GM18511 (cell line): ENCODE measurements around the gene INVS.
"Not testable (repeated sequence)": the region's sequence is repeated elsewhere in the genome, so short reads cannot be mapped to it uniquely, and the experiment has no call there.

Experiments
- ATAC-seq: cut with Tn5 transposase; IDR thresholded peaks from one replicate; pipeline ENCODE4 v1.9.1; 2021; ENCODE audit warnings: mild to moderate bottlenecking, moderate library complexity; ENCODE audit not compliant: unreplicated experiment

Gene INVS

GRCh38 chr9:100190339-100190738 lies 91.3 kb downstream of the INVS start:
- no peak for ATAC-seq

- ATAC-seq: no peak
Measured at GRCh38 chr9:100191264-100191663, 92.2 kb downstream of the INVS start.

DNA sequence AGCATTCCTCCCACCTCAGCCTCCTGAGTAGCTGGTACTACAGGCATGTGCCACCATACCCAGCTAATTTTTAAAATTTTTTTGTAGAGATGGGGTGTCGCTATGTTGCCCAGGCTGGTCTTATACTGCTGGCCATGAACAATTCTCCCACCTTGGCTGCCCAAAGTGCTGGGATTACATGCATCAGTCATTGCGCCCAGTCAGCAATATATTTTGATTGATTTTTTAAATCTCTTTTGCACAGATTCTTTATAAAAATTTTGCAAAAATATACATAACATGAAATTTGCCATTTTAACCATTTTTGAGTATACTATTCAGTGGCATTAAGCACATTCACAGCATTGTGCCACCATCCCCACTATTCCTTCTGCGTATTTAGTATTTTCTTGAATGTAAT lies 94.0 kb downstream of the INVS start:
- no peak for ATAC-seq

- no peak for ATAC-seq
Measured at GRCh38 chr9:100196215-100196614, 97.2 kb downstream of the INVS start.

DNA sequence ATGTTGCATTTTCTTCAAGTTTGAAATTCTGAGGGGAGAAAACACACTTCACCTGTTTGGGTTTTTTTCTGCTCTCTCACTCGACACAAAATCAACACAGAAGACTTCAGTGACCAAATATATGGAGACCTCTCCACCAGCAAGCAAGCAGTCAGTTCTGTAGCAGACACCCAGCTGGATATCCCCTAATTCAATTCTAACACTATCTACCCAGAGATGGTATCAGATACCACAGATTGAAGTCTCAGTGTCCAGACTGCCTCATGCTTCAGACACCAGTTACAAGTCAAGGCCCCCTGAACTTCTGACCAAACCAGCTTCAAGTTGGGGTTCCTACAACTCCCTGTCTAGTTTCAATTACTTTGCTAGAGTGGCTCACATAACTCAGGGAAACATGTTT lies 97.8 kb downstream of the INVS start:
- no peak for ATAC-seq

- no peak for ATAC-seq
Measured at GRCh38 chr9:100197553-100197952, 98.5 kb downstream of the INVS start.

- ATAC-seq: no peak
Measured at GRCh38 chr9:100202806-100203205, 103.8 kb downstream of the INVS start.

DNA sequence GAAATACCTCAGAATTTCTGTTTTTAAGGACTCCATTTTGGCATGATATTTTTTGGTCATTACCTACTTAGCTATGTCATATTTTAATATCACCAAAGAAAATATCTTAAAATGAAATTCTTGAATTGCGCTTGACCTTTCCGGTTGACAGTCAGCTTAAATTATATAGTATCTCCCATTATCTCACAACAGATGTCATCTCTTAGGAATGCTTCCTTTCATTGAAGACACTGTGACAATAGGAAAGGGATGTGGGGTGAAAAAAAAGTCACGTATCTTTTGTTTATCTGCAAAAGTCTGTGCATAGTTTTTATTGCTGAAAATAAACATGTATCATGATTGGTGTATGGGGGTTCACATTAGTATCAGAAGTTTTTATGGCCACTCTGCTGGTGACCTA lies 105.8 kb downstream of the INVS start:
- no peak for ATAC-seq

DNA sequence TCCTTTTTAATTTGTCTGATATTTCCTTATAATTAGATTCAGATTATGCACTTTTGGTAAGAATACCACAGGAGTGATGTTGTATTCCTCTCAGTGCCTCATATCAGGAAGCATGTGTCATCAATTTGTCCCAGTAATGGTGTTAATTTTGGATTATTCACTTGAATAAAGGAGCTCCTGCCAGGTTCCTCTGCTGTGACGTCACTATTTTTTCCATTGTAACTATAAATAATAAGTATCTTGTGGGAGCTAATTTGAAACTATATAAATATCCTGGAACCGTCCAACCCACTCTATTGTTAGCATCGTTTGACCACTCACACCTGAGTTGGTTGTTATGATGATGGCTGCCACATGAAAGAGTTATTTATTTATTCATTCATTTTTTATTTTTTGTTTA lies 107.9 kb downstream of the INVS start:
- ATAC-seq: no peak

DNA sequence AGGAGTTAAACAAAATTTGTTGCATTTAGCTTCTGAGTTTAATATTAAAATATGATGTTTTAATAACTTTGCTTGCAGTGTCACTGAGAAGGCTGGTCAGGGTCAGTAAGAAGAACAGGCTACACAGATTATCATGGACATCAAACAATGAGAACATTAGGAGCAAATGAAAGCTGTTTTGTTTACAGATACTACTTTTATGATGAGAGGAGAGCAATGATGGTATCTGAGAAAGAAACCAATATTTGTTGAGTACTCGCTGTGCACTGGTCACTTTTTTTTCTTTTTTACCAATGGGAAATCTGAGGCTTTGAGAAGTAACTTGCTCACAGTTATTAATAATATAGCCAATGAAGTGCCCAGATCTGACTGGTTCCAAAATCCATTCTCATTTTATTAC lies 109.6 kb downstream of the INVS start:
- ATAC-seq: no peak

- ATAC-seq: no peak
Measured at GRCh38 chr9:100211476-100211875, 112.4 kb downstream of the INVS start.

- no peak for ATAC-seq
Measured at GRCh38 chr9:100213730-100214477, 114.9 kb downstream of the INVS start.

DNA sequence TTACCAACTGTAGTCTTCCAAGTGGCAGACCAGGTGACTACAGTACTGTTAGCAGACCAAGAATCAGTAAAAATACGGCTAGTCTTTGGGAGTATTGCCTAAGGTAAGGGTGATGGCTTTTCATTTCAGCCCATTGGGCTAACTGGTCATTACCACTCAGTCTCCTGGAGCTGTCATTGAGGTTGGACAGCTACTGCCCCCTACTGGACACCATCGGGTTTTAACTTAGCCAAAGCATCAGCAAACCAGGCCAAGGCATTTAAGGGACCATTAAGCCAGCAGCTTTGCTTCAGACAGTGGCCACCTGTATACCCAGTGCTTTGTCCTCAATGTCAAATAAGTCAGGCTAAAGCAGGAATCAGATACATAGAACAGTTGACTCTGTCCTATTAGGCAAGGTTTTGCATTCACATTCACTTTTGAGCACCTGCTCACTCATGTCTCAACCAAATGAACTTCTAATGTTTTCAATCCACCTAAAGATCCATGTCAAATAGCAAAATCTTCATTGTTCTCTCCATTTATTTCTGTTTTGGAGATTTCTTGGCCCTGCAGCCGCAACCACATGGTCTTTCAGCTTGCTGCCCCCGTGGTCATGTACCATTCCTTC lies 117.2 kb downstream of the INVS start:
- peak; percentile 58 for ATAC-seq

DNA sequence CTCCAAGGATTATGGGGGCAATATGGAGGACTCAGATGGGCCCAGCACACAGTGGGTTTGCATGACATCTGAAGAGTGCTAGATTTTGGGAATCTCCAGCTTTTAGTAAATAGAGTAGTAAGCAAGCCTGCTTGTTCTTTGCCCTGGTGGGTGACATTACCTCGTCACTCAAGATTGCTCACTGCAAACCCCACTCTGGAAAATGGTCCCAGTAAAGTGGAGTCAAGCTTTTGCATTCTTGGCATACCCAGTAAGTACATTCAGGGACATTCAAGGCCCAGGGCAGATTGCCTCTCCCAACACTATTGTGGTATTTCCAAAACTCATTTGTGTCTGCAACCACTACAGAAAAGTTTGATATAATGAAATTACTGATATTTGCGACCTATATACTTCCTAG lies 118.5 kb downstream of the INVS start:
- ATAC-seq: no peak

DNA sequence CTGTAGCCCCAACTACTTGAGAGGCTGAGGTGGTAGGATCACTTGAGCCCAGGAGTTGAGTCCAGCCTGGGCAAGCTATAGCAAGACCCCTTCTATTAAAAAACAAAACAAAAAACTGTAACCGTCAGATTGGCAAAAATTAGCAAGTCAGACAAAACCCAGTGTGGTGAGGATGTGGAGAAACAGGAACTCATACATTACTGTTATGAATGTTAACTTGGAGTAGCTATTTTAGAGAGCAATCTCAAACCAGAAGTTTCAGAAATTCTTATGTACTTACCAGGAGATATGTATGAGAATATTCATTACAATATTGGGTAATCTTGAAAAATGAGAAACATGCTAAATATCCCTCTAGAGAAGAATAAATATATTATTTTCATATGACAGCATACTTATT lies 120.3 kb downstream of the INVS start:
- ATAC-seq: peak; percentile 79

- no peak for ATAC-seq
Measured at GRCh38 chr9:100220936-100221335, 121.9 kb downstream of the INVS start.

DNA sequence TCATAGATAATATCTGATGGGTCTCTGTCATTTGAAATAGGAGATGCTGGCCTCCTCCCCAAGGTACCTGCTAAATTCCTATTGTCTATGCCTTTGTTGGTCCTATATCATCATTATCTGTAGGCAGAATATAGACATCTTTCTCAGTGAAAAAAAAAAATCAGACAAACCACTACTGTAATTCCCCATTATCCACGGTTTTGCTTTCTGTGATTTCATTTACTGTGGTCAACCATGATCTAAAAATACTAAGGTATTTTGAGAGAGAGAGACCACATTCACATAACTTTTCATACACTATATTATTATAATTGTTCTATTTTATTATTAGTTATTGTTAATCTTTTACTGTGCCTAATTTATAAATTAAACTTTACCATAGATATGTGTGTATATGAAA lies 122.5 kb downstream of the INVS start:
- ATAC-seq: no peak

DNA sequence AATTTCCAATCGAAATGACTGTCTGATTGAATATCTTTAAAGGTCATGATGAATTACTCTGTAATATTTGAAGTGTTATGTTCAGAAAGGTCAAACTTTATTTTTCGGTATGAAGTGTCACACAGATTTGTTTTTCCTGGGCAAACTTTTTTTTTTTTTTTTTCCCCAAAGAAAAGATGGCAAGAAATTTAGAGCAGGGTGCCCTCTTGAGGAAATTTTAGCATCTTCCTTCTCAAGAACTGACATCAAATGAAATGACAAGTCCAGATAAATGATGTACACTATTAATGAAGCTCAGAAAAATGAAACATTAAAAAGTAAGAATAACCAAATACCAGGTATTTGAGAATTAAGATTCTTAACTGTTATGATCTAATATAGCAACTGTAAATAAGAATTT lies 123.6 kb downstream of the INVS start:
- no peak for ATAC-seq

DNA sequence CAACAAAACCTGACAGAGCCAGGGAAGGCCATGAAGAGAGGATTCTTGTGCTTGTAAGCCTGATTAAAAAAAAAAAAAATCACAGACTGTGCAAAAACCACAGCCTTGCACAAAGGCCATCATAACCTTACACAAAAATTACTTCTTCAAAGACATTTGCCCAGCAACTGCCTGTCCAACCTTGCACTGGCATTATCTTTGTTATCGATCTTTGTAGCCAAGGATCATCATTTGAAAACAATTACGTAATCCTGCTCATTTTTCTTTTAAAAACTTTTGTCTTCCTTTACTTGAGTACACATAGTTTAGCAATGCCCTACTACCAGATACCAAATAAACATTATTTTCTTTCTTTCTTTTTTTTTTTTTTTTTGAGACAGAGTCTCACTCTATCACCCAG lies 128.6 kb downstream of the INVS start:
- ATAC-seq: no peak

GRCh38 chr9:100228352-100228869 lies 129.4 kb downstream of the INVS start:
- no peak for ATAC-seq

DNA sequence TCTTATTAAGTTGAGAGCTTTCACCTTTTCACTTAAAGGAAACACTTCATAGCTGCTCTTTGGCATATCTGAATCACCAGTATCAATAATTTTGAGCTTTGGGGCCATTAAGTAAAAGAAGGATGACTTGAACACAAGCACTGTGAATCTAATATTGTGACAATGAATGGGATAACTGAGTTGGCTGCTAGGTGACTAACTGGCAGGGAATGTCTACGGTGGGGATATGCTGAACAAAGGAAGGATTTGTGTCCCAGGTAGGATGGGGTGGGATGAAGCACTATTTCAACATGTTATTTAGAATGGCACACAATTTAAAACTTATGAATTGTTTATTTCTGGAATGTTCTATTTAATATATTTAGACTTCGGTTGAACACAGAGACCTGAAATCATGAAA lies 130.1 kb downstream of the INVS start:
- ATAC-seq: no peak

DNA sequence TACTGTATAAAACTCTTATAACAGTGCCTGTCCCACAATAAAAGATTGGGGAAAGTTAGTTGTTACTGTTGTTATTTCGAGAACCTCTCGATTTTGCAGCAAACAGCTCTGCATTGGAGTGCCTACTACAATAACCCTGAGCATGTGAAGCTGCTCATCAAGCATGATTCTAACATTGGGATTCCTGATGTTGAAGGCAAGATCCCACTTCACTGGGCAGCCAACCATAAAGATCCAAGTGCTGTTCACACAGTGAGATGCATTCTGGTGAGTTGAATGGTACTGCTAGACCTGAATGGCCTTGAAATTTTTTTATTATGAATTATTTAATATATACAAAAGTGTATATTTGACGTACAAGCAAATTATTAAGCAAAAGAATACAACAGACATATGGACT lies 130.5 kb downstream of the INVS start:
- ATAC-seq: no peak

GRCh38 chr9:100236986-100237385 lies 137.9 kb downstream of the INVS start:
- not testable (repeated sequence) for ATAC-seq
